GM19328 (cell line): Measurements from ENCODE around the gene HSD17B11.
"Not testable (repeated sequence)": the region's sequence is repeated elsewhere in the genome, so short reads cannot be mapped to it uniquely, and the experiment has no call there.

Experiments
- ATAC-seq: cut with Tn5 transposase; IDR thresholded peaks from one replicate; pipeline ENCODE4 v1.9.1; 2021; ENCODE audit warnings: mild to moderate bottlenecking, moderate library complexity; ENCODE audit not compliant: unreplicated experiment

HSD17B11 gene

GRCh38 chr4:87406462-87406861 is 15.5 kb upstream of the HSD17B11 start:
- ATAC-seq = no peak

- no peak for ATAC-seq
Measured at GRCh38 chr4:87405211-87405820, 14.3 kb upstream of the HSD17B11 start.

GRCh38 chr4:87403732-87404131 is 12.7 kb upstream of the HSD17B11 start:
- ATAC-seq = not testable (repeated sequence)

- ATAC-seq = no peak
Measured at GRCh38 chr4:87399954-87400353, 9.0 kb upstream of the HSD17B11 start.

- ATAC-seq = no peak
Measured at GRCh38 chr4:87399148-87399547, 8.2 kb upstream of the HSD17B11 start.

GRCh38 chr4:87395851-87396250 is 4.9 kb upstream of the HSD17B11 start:
- ATAC-seq = not testable (repeated sequence)

- not testable (repeated sequence) for ATAC-seq
Measured at GRCh38 chr4:87395073-87395472, 4.1 kb upstream of the HSD17B11 start.

- no peak for ATAC-seq
Measured at GRCh38 chr4:87392183-87392582, 1.2 kb upstream of the HSD17B11 start.

GRCh38 chr4:87391576-87392054 is 627 bp upstream of the HSD17B11 start:
- peak; percentile 4 for ATAC-seq

GRCh38 chr4:87390551-87390890 is 467 bp downstream of the HSD17B11 start:
- ATAC-seq = no peak

GRCh38 chr4:87390055-87390454 is 933 bp downstream of the HSD17B11 start:
- ATAC-seq = not testable (repeated sequence)

GRCh38 chr4:87388901-87389300 is 2.1 kb downstream of the HSD17B11 start:
- ATAC-seq = no peak

- no peak for ATAC-seq
Measured at GRCh38 chr4:87387237-87387636, 3.8 kb downstream of the HSD17B11 start.

GRCh38 chr4:87384466-87385132 is 6.4 kb downstream of the HSD17B11 start:
- ATAC-seq = not testable (repeated sequence)

- no peak for ATAC-seq
Measured at GRCh38 chr4:87382931-87383330, 8.1 kb downstream of the HSD17B11 start.

- no peak for ATAC-seq
Measured at GRCh38 chr4:87382116-87382515, 8.9 kb downstream of the HSD17B11 start.

GRCh38 chr4:87377816-87378215 is 13.2 kb downstream of the HSD17B11 start:
- ATAC-seq = no peak

GRCh38 chr4:87375719-87376291 is 15.2 kb downstream of the HSD17B11 start:
- ATAC-seq = no peak

- no peak for ATAC-seq
Measured at GRCh38 chr4:87370068-87370467, 20.9 kb downstream of the HSD17B11 start.

- ATAC-seq = no peak
Measured at GRCh38 chr4:87366521-87367162, 24.3 kb downstream of the HSD17B11 start.

GRCh38 chr4:87365348-87365747 is 25.6 kb downstream of the HSD17B11 start:
- no peak for ATAC-seq

GRCh38 chr4:87363552-87363951 is 27.4 kb downstream of the HSD17B11 start:
- ATAC-seq = no peak
